H1 (cell line): ENCODE data around the gene RBM47. TPM values are rescaled to one million over a fixed set of nuclear protein-coding genes. Genes with fewer than 3 reads are reported as not detected.

ENCODE experiments used
- CTCF ChIA-PET: fragments of 300-600 bp; sonication (Branson Sonifier 250); formaldehyde crosslinking; loops from one replicate; lab custom pipeline; 2021; ENCODE audit not compliant: partially characterized antibody; lab: Charles Lee
- POLR2A ChIA-PET: fragments of 300-600 bp; sonication (Branson Sonifier 250); formaldehyde crosslinking; loops from one replicate; lab custom pipeline; 2021; ENCODE audit warnings: inconsistent platforms; ENCODE audit not compliant: partially characterized antibody; lab: Charles Lee
- DNase-seq, 2 experiments: peaks; one replicate each; pipeline versions ENCODE4 v3.0.0 to v3.0.0-alpha.2; 2010 to 2022; ENCODE audit warnings: low spot score in 2 of 2, low read depth in 1 of 2, mixed read lengths in 1 of 2
- FAIRE-seq: peaks from 2 replicates; lab custom pipeline; 2011; peaks lifted over from hg19 to GRCh38; lab: Jason Lieb, UNC
- H2AFZ ChIP-seq: 2 replicates; pipeline ENCODE4 v1.8.1; 2012; ENCODE audit warnings: low read length, inconsistent platforms
- H2AK5ac ChIP-seq: 2 replicates; pipeline ENCODE4 v1.6.1; 2013; ENCODE audit warnings: low read depth, low read length
- H2BK120ac ChIP-seq: replicated peaks from 2 replicates; pipeline ENCODE3; 2013; ENCODE audit warnings: low read depth, low read length, inconsistent platforms
- H2BK12ac ChIP-seq: 2 replicates; pipeline ENCODE4 v1.6.1; 2013; ENCODE audit warnings: low read depth, low read length
- H2BK15ac ChIP-seq: 2 replicates; pipeline ENCODE4 v1.6.1; 2013; ENCODE audit warnings: low read length
- H2BK20ac ChIP-seq: 2 replicates; pipeline ENCODE4 v1.6.1; 2013; ENCODE audit warnings: low read length
- H2BK5ac ChIP-seq: 2 replicates; pipeline ENCODE4 v1.6.1; 2013; ENCODE audit warnings: low read depth, low read length
- H3K14ac ChIP-seq: 2 replicates; pipeline ENCODE4 v1.6.1; 2013; ENCODE audit warnings: inconsistent platforms; ENCODE audit not compliant: insufficient read length
- H3K18ac ChIP-seq: 2 replicates; pipeline ENCODE4 v1.6.1; 2013; ENCODE audit warnings: low read length; ENCODE audit errors: extremely low read depth
- H3K23ac ChIP-seq: 2 replicates; pipeline ENCODE4 v1.6.1; 2013; ENCODE audit warnings: inconsistent platforms; ENCODE audit not compliant: insufficient read length
- H3K23me2 ChIP-seq: 2 replicates; pipeline ENCODE4 v1.6.1; 2013; ENCODE audit warnings: low read depth, low read length
- H3K27ac ChIP-seq: 2 replicates; pipeline ENCODE4 v1.6.1; 2011; ENCODE audit warnings: low read depth, low read length, inconsistent platforms
- H3K27me3 ChIP-seq, 4 experiments: replicated peaks in 1 of 4; 1 replicate in 1 of 4; 2 replicates in 3 of 4; pipeline versions ENCODE4 v1.6.1 to v1.8.1; 2011 to 2013; ENCODE audit warnings: low read length in 3 of 4, mild to moderate bottlenecking in 3 of 4, inconsistent platforms in 2 of 4, mixed read lengths in 2 of 4, moderate library complexity in 1 of 4; ENCODE audit not compliant: control insufficient read depth in 3 of 4, insufficient read depth in 3 of 4; ENCODE audit errors: extremely low read depth in 1 of 4
- H3K36me3 ChIP-seq, 4 experiments: 2 replicates each; pipeline versions ENCODE4 v1.6.1 to v1.8.1; 2011 to 2013; ENCODE audit warnings: mild to moderate bottlenecking in 4 of 4, low read length in 3 of 4, moderate library complexity in 2 of 4, control low read depth in 1 of 4, inconsistent platforms in 1 of 4; ENCODE audit not compliant: insufficient read depth in 4 of 4, control insufficient read depth in 2 of 4
- H3K4ac ChIP-seq: replicated peaks from 2 replicates; pipeline ENCODE3; 2013; ENCODE audit warnings: low read length, low read depth, mixed read lengths, inconsistent platforms; ENCODE audit not compliant: insufficient read length
- H3K4me1 ChIP-seq, 4 experiments: replicated peaks in 1 of 4; 1 replicate in 1 of 4; 2 replicates in 3 of 4; pipeline versions ENCODE4 v1.6.1 to v1.8.1; 2011 to 2013; ENCODE audit warnings: low read length in 3 of 4, inconsistent platforms in 2 of 4, mixed read lengths in 1 of 4; ENCODE audit not compliant: insufficient read depth in 4 of 4, control insufficient read depth in 3 of 4
- H3K4me2 ChIP-seq, 2 experiments: 2 replicates each; pipeline versions ENCODE4 v1.6.1 to v1.8.1; 2011 to 2013; ENCODE audit warnings: low read depth in 2 of 2, low read length in 2 of 2, control low read depth in 1 of 2, inconsistent platforms in 1 of 2, mild to moderate bottlenecking in 1 of 2; ENCODE audit not compliant: insufficient read depth in 1 of 2
- H3K4me3 ChIP-seq, 4 experiments: fragments of 200-600, 300-600 bp in 1 of 4; sonication (generic), shearing (Covaris generic), sonication (Bioruptor Twin) in 1 of 4; 2 replicates each; pipeline versions ENCODE4 v1.5.1 to v1.8.1; 2011 to 2016; ENCODE audit warnings: low read length in 4 of 4, low read depth in 3 of 4, control low read depth in 2 of 4, inconsistent platforms in 2 of 4, mild to moderate bottlenecking in 2 of 4, mixed read lengths in 1 of 4, moderate library complexity in 1 of 4; ENCODE audit not compliant: insufficient read depth in 2 of 4; ENCODE audit errors: extremely low read depth in 1 of 4
- H3K56ac ChIP-seq: replicated peaks from 2 replicates; pipeline ENCODE3; 2013; ENCODE audit warnings: low read depth, mild to moderate bottlenecking, mixed read lengths, low read length, inconsistent platforms; ENCODE audit not compliant: insufficient read length
- H3K79me1 ChIP-seq: 2 replicates; pipeline ENCODE4 v1.6.1; 2013; ENCODE audit warnings: low read depth, low read length, control low read depth
- H3K79me2 ChIP-seq, 2 experiments: 2 replicates each; pipeline versions ENCODE4 v1.6.1 to v1.8.1; 2012 to 2013; ENCODE audit warnings: low read length in 2 of 2, mild to moderate bottlenecking in 2 of 2, inconsistent platforms in 1 of 2; ENCODE audit not compliant: insufficient read depth in 2 of 2, control insufficient read depth in 1 of 2
- H3K9ac ChIP-seq, 4 experiments: replicated peaks in 1 of 4; 1 replicate in 1 of 4; 2 replicates in 3 of 4; pipeline versions ENCODE4 v1.6.1 to v1.8.1; 2011 to 2013; ENCODE audit warnings: low read depth in 3 of 4, low read length in 3 of 4, control low read depth in 2 of 4, mild to moderate bottlenecking in 2 of 4, moderate library complexity in 2 of 4, inconsistent platforms in 1 of 4; ENCODE audit errors: extremely low read depth in 1 of 4
- H3K9me3 ChIP-seq, 2 experiments: 2 replicates each; pipeline versions ENCODE4 v1.6.1 to v1.8.1; 2012 to 2013; ENCODE audit warnings: mild to moderate bottlenecking in 2 of 2, moderate library complexity in 2 of 2, control low read depth in 1 of 2, inconsistent platforms in 1 of 2, low read depth in 1 of 2, low read length in 1 of 2, mixed read lengths in 1 of 2; ENCODE audit not compliant: insufficient read depth in 2 of 2
- H4K20me1 ChIP-seq, 2 experiments: replicated peaks in 1 of 2; 2 replicates each; pipeline versions ENCODE3 to v1.8.1; 2011 to 2013; ENCODE audit warnings: inconsistent platforms in 2 of 2, low read length in 2 of 2, mild to moderate bottlenecking in 1 of 2; ENCODE audit not compliant: insufficient read depth in 2 of 2, control insufficient read depth in 1 of 2
- H4K5ac ChIP-seq: 2 replicates; pipeline ENCODE4 v1.6.1; 2013; ENCODE audit warnings: low read length, low read depth, mixed read lengths, inconsistent platforms; ENCODE audit not compliant: insufficient read length
- H4K8ac ChIP-seq: 2 replicates; pipeline ENCODE4 v1.8.0; 2013; ENCODE audit warnings: mild to moderate bottlenecking, moderate library complexity, low read length, inconsistent platforms; ENCODE audit not compliant: insufficient read depth; ENCODE audit errors: extremely low read depth
- H4K91ac ChIP-seq: replicated peaks from 2 replicates; pipeline ENCODE3; 2013; ENCODE audit warnings: low read length, mixed read lengths, inconsistent platforms; ENCODE audit not compliant: insufficient read length
- ASH2L ChIP-seq: fragments of 200-600, 300-600 bp; sonication (generic); IDR thresholded peaks from one replicate; pipeline ENCODE4 v1.7.1; 2017; ENCODE audit warnings: low read length
- ATF3 ChIP-seq: IDR thresholded peaks from 2 replicates; pipeline ENCODE4 v1.6.1; 2011; ENCODE audit warnings: low read depth, mild to moderate bottlenecking, low read length; ENCODE audit not compliant: insufficient read depth
- BCL11A ChIP-seq, 2 experiments: IDR thresholded peaks; one replicate each; pipeline ENCODE4 v1.6.1; 2011; ENCODE audit warnings: low read depth in 2 of 2, low read length in 2 of 2, mild to moderate bottlenecking in 2 of 2
- CBX5 ChIP-seq: fragments of 300-800, 300-1000 bp; sonication (generic); IDR thresholded peaks from 2 replicates; pipeline ENCODE4 v1.7.1; 2016; ENCODE audit warnings: antibody characterized with exemption, low read length, low read depth
- CBX8 ChIP-seq: fragments of 300-800, 300-1000 bp; sonication (generic); IDR thresholded peaks from 2 replicates; pipeline ENCODE4 v1.7.1; 2016; ENCODE audit warnings: low read depth, low read length, borderline replicate concordance
- CREB1 ChIP-seq: IDR thresholded peaks from 2 replicates; pipeline ENCODE4 v1.6.1; 2012; ENCODE audit warnings: inconsistent platforms
- KDM5A ChIP-seq: fragments of 200-600 bp; IDR thresholded peaks from 2 replicates; pipeline ENCODE4 v1.7.1; 2012; ENCODE audit warnings: mild to moderate bottlenecking, low read length, inconsistent platforms, mixed read lengths
- POLR2AphosphoS5 ChIP-seq: IDR thresholded peaks from 2 replicates; pipeline ENCODE4 v1.6.1; 2011; ENCODE audit warnings: low read depth, low read length
- RAD21 ChIP-seq, 2 experiments: IDR thresholded peaks in 1 of 2; conservative IDR thresholded peaks in 1 of 2; 2 replicates each; pipeline ENCODE4 v1.6.1; 2011; ENCODE audit warnings: low read depth in 2 of 2, low read length in 2 of 2, improper control_type of control experiment in 1 of 2, inconsistent platforms in 1 of 2, mild to moderate bottlenecking in 1 of 2, moderate library complexity in 1 of 2
- TAF1 ChIP-seq: IDR thresholded peaks from 2 replicates; pipeline ENCODE4 v1.6.1; 2011; ENCODE audit warnings: mild to moderate bottlenecking, low read depth, low read length
- TAF7 ChIP-seq: optimal IDR thresholded peaks from 2 replicates; pipeline ENCODE3; 2011; ENCODE audit warnings: low read depth, mild to moderate bottlenecking, inconsistent platforms, low read length, moderate library complexity, borderline replicate concordance
- WGBS, 2 experiments: shearing (Covaris generic) in 1 of 2; methylation state at CpG; one replicate each; pipeline versions ENCODE4 v1.1.6 to v1.1.7; 2013 to 2015; ENCODE audit warnings: low lambda C conversion rate in 2 of 2, mixed read lengths in 2 of 2, inconsistent platforms in 1 of 2, low coverage in 1 of 2, missing lambda C conversion rate in 1 of 2; ENCODE audit not compliant: insufficient replicate concordance in 2 of 2, insufficient coverage in 1 of 2, insufficient read length in 1 of 2; ENCODE audit errors: extremely low coverage in 1 of 2, missing lambda C conversion rate in 1 of 2; 5-methylcytosine and 5-hydroxymethylcytosine counted together
- polyA plus RNA-seq, 7 experiments: library from polyadenylated mRNA; depleted of rRNA in 3 of 7; stranded (reverse) in 5 of 7; unstranded in 2 of 7; fragments of >200 nt in 5 of 7; fragments of 200-250 nt in 2 of 7; gene quantifications; 1 replicate in 5 of 7; 2 replicates in 1 of 7; 4 replicates in 1 of 7; pipeline versions ENCODE4 v1.2.1 to v1.2.3, GENCODE V29; 2011 to 2013; ENCODE audit warnings: missing spikeins in 2 of 7, mixed read lengths in 2 of 7
- total RNA-seq: library from RNA; stranded (reverse); fragmentation: NEBNext Ultra II Directional; extraction: Animal tissue kit (Norgen Biotek cat#: 25700); gene quantifications from 2 replicates; pipeline ENCODE4 v1.2.1, GENCODE V29; 2021

Gene RBM47
- total and polyA plus RNA-seq, 2 of the 8 experiments (the other 6 are each of a cell fraction or from before 2014, with no cell fraction given): 42.8 to 78.9 TPM

GRCh38 chr4:40454816-40455215, 174.8 kb downstream of the RBM47 start:
- ChIA-PET CTCF (interaction anchor here (1.5 kb wide), 1 partner anchor 264 kb away, joined by 4 read pairs; no protein-coding TSS in a partner anchor), POLR2A (interaction anchor here (1.4 kb wide), 1 partner anchor 11 kb away, joined by 5 read pairs; no protein-coding TSS in a partner anchor)
- 92% methylated on average over 2 of the region's 2 CpGs; no CpG with 5 or more reads in 1 of the 2 experiments for WGBS, 2 experiments
- no peaks in the 10 kb centered on the region for H3K79me1 ChIP-seq
- H3K18ac ChIP-seq: no peak overlapping the region
- H4K5ac ChIP-seq: no peak overlapping the region
- H4K91ac ChIP-seq: no peak overlapping the region
- no peak overlapping the region; a peak in 1 of 7 replicates for H3K9ac ChIP-seq
- no peak overlapping the region for H2AK5ac ChIP-seq
- H3K79me2 ChIP-seq: 0 out of 4 replicates have a peak, but pooled peaks cover 0 to 12% of the 10 kb centered on the region in 2 experiments
- H2BK20ac ChIP-seq: no peak overlapping the region
- no peak for DNase-seq
- no peak overlapping the region for H2BK5ac ChIP-seq
- FAIRE-seq: no peak
- H3K36me3 ChIP-seq: peaks cover 0 to 4% (median 0%) of the 10 kb centered on the region in 4 experiments; a peak in 1 of 8 replicates
- H3K27ac ChIP-seq: no peak overlapping the region
- no peaks in the 10 kb centered on the region for H3K23me2 ChIP-seq
- H2BK12ac ChIP-seq: no peak overlapping the region
- no peak overlapping the region for H2AFZ ChIP-seq
- H3K4me2 ChIP-seq: no peak overlapping the region
- no peak overlapping the region for H3K4ac ChIP-seq
- H3K56ac ChIP-seq: no peak overlapping the region
- TF ChIP-seq RAD21 (IDR thresholded peaks at IDR 0.05 in 1 of 2, conservative IDR thresholded peaks at IDR 0.05 in 1 of 2; ENCODE audit: low read depth in 2 of 2, low read length in 2 of 2) (no peak), CREB1 (no peak), TAF1 (no peak), POLR2AphosphoS5 (no peak), CBX8 (no peak), ASH2L (no peak), CBX5 (no peak), BCL11A (IDR thresholded peaks at IDR 0.05; ENCODE audit: low read depth in 2 of 2, low read length in 2 of 2) (no peak), TAF7 (no peak), KDM5A (no peak), ATF3 (no peak)
- H3K27me3 ChIP-seq: no peaks in the 10 kb centered on the region
- H3K14ac ChIP-seq: no peak overlapping the region
- no peak overlapping the region for H4K8ac ChIP-seq
- no peak overlapping the region for H3K4me3 ChIP-seq
- H2BK15ac ChIP-seq: no peak overlapping the region
- peaks cover 0 to 3% (median 2%) of the 10 kb centered on the region in 4 experiments; a peak in 2 of 7 replicates for H3K4me1 ChIP-seq
- H3K9me3 ChIP-seq: no peaks in the 10 kb centered on the region
- no peak overlapping the region for H2BK120ac ChIP-seq
- H4K20me1 ChIP-seq: no peaks in the 10 kb centered on the region
- no peak overlapping the region for H3K23ac ChIP-seq
